ENCODE results near the gene SPACA4.

DNA sequence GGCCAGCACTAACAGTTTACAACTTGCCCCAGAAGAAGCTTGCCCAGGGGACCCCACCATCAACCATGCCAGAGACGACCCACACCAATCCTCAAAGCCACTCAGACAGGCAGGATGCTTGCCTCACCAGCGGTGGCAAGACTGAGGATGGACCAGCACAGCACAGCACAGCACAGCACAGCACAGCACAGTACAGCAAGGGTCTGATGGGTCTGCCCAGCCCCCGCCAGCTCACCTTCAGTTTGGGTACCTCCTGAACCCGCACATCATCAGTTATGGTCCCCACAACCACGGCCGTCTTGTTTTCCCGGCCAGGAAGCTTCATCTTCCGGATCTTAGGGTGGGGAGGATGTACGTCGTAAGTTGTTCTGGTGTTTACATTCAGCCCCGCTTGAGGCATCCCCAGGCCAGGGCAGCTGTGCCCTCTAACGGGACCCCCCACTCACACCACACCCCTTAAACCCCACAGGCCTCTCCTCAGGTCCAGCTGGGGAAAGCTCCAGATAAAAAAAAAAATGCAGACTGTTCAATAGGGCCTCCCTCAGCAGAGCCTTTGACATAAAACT is 10.0 kb downstream of the SPACA4 start:
- TF ChIP-seq CTCF (IDR thresholded peaks at IDR 0.05): no peak
- TF ChIP-seq EP300 (IDR thresholded peaks at IDR 0.05): no peak
- no peak for TF ChIP-seq POLR2A (IDR thresholded peaks at IDR 0.05)
